ENCODE data around the gene LVRN. TPM values are rescaled to one million over a fixed set of nuclear protein-coding genes. Genes with fewer than 3 reads are reported as not detected.
"Not testable (repeated sequence)": the region's sequence is repeated elsewhere in the genome, so short reads cannot be mapped to it uniquely, and the experiment has no call there.

LVRN gene
- under 0.01 TPM in 1 of 2 replicates, not detected in the other for total RNA-seq

GRCh38 chr5:115962239-115962564, at the start of gene LVRN:
Gene LVRN, plus strand, starts transcription at chr5:115962475. Its CDS starts 143 bp downstream, at chr5:115962618.
- Histone ChIP-seq H3K27me3 (ENCODE audit: control insufficient read depth, insufficient read depth, low read length) (peaks cover 22% of the 10 kb centered on the region), H3K4me3 (ENCODE audit: low read depth, low read length) (peak within 1 kb of the TSS; percentile 41), H3K36me3 (ENCODE audit: control insufficient read depth, insufficient read depth, low read length) (no peaks in the 10 kb centered on the region)
- DNase-seq (ENCODE audit: low read depth) = no peak
- no peak for TF ChIP-seq CTCF (IDR thresholded peaks at IDR 0.05; ENCODE audit: insufficient read depth, low read length, poor library complexity, severe bottlenecking)

- DNase-seq (ENCODE audit: low read depth); H3K36me3 ChIP-seq (ENCODE audit: control insufficient read depth, insufficient read depth, low read length); H3K4me3 ChIP-seq (ENCODE audit: low read depth, low read length); H3K27me3 ChIP-seq (ENCODE audit: control insufficient read depth, insufficient read depth, low read length): not testable (repeated sequence)
These were observed 48.5 kb upstream of the LVRN start for GRCh38 chr5:115913623-115914400.

GRCh38 chr5:115920171-115920725, 42.0 kb upstream of the LVRN start:
- DNase-seq (ENCODE audit: low read depth) = no peak
- H3K4me3 ChIP-seq (ENCODE audit: low read depth, low read length) = no peak overlapping the region
- no peak for TF ChIP-seq CTCF (IDR thresholded peaks at IDR 0.05; ENCODE audit: insufficient read depth, low read length, poor library complexity, severe bottlenecking)
- no peaks in the 10 kb centered on the region for H3K36me3 ChIP-seq (ENCODE audit: control insufficient read depth, insufficient read depth, low read length)
- no peaks in the 10 kb centered on the region for H3K27me3 ChIP-seq (ENCODE audit: control insufficient read depth, insufficient read depth, low read length)

GRCh38 chr5:115928578-115929407, 33.5 kb upstream of the LVRN start:
- not testable (repeated sequence) for H3K36me3 ChIP-seq (ENCODE audit: control insufficient read depth, insufficient read depth, low read length); DNase-seq (ENCODE audit: low read depth); H3K27me3 ChIP-seq (ENCODE audit: control insufficient read depth, insufficient read depth, low read length); H3K4me3 ChIP-seq (ENCODE audit: low read depth, low read length)

- not testable (repeated sequence) for H3K36me3 ChIP-seq (ENCODE audit: control insufficient read depth, insufficient read depth, low read length); H3K27me3 ChIP-seq (ENCODE audit: control insufficient read depth, insufficient read depth, low read length); DNase-seq (ENCODE audit: low read depth); H3K4me3 ChIP-seq (ENCODE audit: low read depth, low read length)
These were observed 32.1 kb upstream of the LVRN start for GRCh38 chr5:115930171-115930570.

GRCh38 chr5:115930630-115931337, 31.5 kb upstream of the LVRN start:
- Histone ChIP-seq H3K4me3 (ENCODE audit: low read depth, low read length) (no peak overlapping the region), H3K27me3 (ENCODE audit: control insufficient read depth, insufficient read depth, low read length) (no peaks in the 10 kb centered on the region), H3K36me3 (ENCODE audit: control insufficient read depth, insufficient read depth, low read length) (no peaks in the 10 kb centered on the region)
- DNase-seq (ENCODE audit: low read depth) = no peak
- TF ChIP-seq CTCF (IDR thresholded peaks at IDR 0.05; ENCODE audit: insufficient read depth, low read length, poor library complexity, severe bottlenecking) = no peak

- Histone ChIP-seq H3K27me3 (ENCODE audit: control insufficient read depth, insufficient read depth, low read length) (no peaks in the 10 kb centered on the region), H3K4me3 (ENCODE audit: low read depth, low read length) (no peak overlapping the region), H3K36me3 (ENCODE audit: control insufficient read depth, insufficient read depth, low read length) (no peaks in the 10 kb centered on the region)
- TF ChIP-seq CTCF (IDR thresholded peaks at IDR 0.05; ENCODE audit: insufficient read depth, low read length, poor library complexity, severe bottlenecking) = no peak
- DNase-seq (ENCODE audit: low read depth) = no peak
These were observed 29.3 kb upstream of the LVRN start for GRCh38 chr5:115932991-115933390.

Measured in kidney epithelial cell (primary cell).